Stimulated activated CD8-positive, alpha-beta memory T cell treated with anti-CD3 and anti-CD28 coated beads, Interleukin-7, amount 100 ng/mL, for 1 hour (primary cell): ENCODE results near the gene PROZ.

Experiments used
- DNase-seq, 2 donors: peaks; one replicate each; pipeline ENCODE4 v3.0.0-alpha.2; 2020; ENCODE audit warnings: low read depth in 2 of 2

The PROZ gene

GRCh38 chr13:113119822-113120189 is 38.6 kb upstream of the PROZ start:
- no peak for DNase-seq

GRCh38 chr13:113120300-113121182 is 37.9 kb upstream of the PROZ start:
- no peak for DNase-seq

- DNase-seq = no peak
Measured at GRCh38 chr13:113121183-113121927, 37.1 kb upstream of the PROZ start.

GRCh38 chr13:113121928-113122471 is 36.4 kb upstream of the PROZ start:
- no peak for DNase-seq

GRCh38 chr13:113122550-113123225 is 35.8 kb upstream of the PROZ start, which contains the start of gene F10:
Gene F10, plus strand, starts transcription at chr13:113122799. Its CDS starts 57 bp downstream, at chr13:113122856.
- DNase-seq = no peak

- no peak for DNase-seq
Measured at GRCh38 chr13:113123226-113124201, 34.9 kb upstream of the PROZ start.

- DNase-seq = no peak
Measured at GRCh38 chr13:113124211-113124970, 34.1 kb upstream of the PROZ start.

GRCh38 chr13:113125506-113126264 is 32.8 kb upstream of the PROZ start:
- DNase-seq = no peak

GRCh38 chr13:113126265-113127150 is 31.9 kb upstream of the PROZ start:
- no peak for DNase-seq

- no peak for DNase-seq
Measured at GRCh38 chr13:113129480-113129879, 29.0 kb upstream of the PROZ start.

- DNase-seq = no peak
Measured at GRCh38 chr13:113129921-113130750, 28.3 kb upstream of the PROZ start.

GRCh38 chr13:113135281-113135760 is 23.1 kb upstream of the PROZ start:
- DNase-seq = no peak

- no peak for DNase-seq
Measured at GRCh38 chr13:113137691-113138298, 20.7 kb upstream of the PROZ start.

GRCh38 chr13:113138792-113139551 is 19.5 kb upstream of the PROZ start:
- no peak for DNase-seq

GRCh38 chr13:113139577-113139976 is 18.9 kb upstream of the PROZ start:
- no peak for DNase-seq
